ENCODE results near the gene ATP10A. TPM values are rescaled to one million over a fixed set of nuclear protein-coding genes. Genes with fewer than 3 reads are reported as not detected.
"Not testable (repeated sequence)": the region's sequence is repeated elsewhere in the genome, so short reads cannot be mapped to it uniquely, and the experiment has no call there.

ATP10A gene
- total RNA-seq, 1 donor from 2014 or later, result not detected

DNA sequence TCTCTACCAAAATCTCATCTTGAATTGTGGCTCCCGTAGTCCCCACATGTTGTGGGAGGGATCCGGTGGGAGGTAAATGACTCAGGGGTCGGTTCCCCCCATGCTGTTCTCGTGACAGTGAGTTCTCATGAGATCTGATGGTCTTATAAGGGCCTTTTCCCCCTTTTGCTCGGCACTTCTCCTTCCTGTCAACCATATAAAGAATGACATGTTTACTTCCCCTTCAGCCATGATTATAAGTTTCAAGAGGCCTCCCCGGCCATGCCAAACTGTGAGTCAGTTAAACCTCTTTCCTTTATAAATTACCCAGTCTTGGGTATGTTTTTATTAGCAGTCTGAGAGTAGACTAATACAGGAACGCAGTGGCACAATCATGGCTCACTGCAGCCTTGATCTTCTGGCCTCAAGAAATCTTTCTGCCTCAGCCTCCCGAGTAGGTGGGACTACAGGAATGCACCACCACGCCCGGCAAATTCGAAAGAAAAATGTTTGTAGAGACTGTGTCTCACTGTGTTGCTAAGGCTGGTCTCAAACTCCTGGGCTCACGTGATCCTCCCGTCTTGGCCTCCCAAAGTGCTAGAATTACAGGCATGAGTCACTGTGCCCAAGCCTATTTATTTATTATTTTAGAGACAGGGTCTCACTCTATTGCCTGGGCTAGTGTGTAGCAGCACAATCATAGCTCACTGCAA lies 101.0 kb downstream of the ATP10A start:
- ChIA-PET POLR2A (interaction anchor here (0.6 kb wide), 1 partner anchor 172 kb away, joined by 3 read pairs; no protein-coding TSS in a partner anchor), CTCF (no interaction called here)
- no peaks in the 10 kb centered on the region for H3K36me3 Mint-ChIP-seq (ENCODE audit: low read depth)
- no peak for ATAC-seq (ENCODE audit: low read depth)
- no peak overlapping the region for H3K27ac Mint-ChIP-seq
- intact Hi-C loops (cut with micrococcal nuclease), result no loop called here
- H3K4me1 Mint-ChIP-seq, result no peaks in the 10 kb centered on the region
- TF ChIP-seq, protein P1, sequence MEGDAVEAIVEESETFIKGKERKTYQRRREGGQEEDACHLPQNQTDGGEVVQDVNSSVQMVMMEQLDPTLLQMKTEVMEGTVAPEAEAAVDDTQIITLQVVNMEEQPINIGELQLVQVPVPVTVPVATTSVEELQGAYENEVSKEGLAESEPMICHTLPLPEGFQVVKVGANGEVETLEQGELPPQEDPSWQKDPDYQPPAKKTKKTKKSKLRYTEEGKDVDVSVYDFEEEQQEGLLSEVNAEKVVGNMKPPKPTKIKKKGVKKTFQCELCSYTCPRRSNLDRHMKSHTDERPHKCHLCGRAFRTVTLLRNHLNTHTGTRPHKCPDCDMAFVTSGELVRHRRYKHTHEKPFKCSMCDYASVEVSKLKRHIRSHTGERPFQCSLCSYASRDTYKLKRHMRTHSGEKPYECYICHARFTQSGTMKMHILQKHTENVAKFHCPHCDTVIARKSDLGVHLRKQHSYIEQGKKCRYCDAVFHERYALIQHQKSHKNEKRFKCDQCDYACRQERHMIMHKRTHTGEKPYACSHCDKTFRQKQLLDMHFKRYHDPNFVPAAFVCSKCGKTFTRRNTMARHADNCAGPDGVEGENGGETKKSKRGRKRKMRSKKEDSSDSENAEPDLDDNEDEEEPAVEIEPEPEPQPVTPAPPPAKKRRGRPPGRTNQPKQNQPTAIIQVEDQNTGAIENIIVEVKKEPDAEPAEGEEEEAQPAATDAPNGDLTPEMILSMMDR (IDR thresholded peaks at IDR 0.05), result no peak
- no peak overlapping the region for H3K4me3 Mint-ChIP-seq
- H3K27me3 Mint-ChIP-seq, result peaks cover 4% of the 10 kb centered on the region
- no peak for DNase-seq
- no peaks in the 10 kb centered on the region for H3K9me3 Mint-ChIP-seq

DNA sequence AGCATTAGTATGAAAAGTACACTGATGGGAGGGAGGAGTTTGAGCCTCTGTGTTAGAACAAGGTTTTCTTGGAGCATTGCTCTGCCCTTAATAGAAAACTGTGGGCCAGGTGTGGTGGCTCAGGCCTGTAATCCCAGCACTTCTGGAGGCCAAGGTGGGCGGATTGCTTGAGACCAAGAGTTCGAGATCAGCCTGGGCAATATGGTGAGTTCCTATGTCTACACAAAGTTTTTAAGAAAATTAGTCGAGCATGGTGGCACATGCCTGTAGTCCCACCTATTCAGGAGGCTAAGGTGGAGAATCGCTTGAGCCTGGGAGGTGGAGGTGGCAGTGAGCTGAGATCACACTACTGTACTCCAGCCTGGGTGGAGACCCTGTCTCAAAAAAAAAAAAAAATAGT lies 103.7 kb downstream of the ATP10A start:
- DNase-seq (no peak), ATAC-seq (ENCODE audit: low read depth) (no peak)
- no peak overlapping the region for H3K27ac Mint-ChIP-seq
- intact Hi-C loops (cut with micrococcal nuclease), result no loop called here
- H3K27me3 Mint-ChIP-seq, result peaks cover 4% of the 10 kb centered on the region
- TF ChIP-seq, protein P1 (IDR thresholded peaks at IDR 0.05), result no peak
- ChIA-PET POLR2A (interaction anchor here (0.7 kb wide), 1 partner anchor 13 kb away, joined by 4 read pairs; no protein-coding TSS in a partner anchor), CTCF (no interaction called here)
- no peaks in the 10 kb centered on the region for H3K9me3 Mint-ChIP-seq
- no peaks in the 10 kb centered on the region for H3K4me1 Mint-ChIP-seq
- H3K36me3 Mint-ChIP-seq (ENCODE audit: low read depth), result no peaks in the 10 kb centered on the region
- H3K4me3 Mint-ChIP-seq, result no peak overlapping the region

DNA sequence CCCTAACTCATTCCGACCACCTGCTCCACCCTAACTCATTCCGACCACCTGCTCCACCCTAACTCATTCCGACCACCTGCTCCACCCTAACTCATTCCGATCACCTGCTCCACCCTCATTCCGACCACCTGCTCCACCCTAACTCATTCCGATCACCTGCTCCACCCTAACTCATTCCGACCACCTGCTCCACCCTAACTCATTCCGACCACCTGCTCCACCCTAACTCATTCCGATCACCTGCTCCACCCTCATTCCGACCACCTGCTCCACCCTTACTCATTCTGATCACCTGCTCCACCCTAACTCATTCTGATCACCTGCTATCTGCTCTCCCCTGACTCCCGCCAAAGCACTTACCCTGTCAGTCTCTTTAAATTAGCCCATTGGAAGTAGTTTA lies 104.5 kb downstream of the ATP10A start:
- intact Hi-C loops (cut with micrococcal nuclease); CTCF ChIA-PET; H3K9me3 Mint-ChIP-seq; H3K27ac Mint-ChIP-seq; H3K4me3 Mint-ChIP-seq; DNase-seq; ATAC-seq (ENCODE audit: low read depth); H3K27me3 Mint-ChIP-seq; H3K36me3 Mint-ChIP-seq (ENCODE audit: low read depth); POLR2A ChIA-PET; H3K4me1 Mint-ChIP-seq: not testable (repeated sequence)

DNA sequence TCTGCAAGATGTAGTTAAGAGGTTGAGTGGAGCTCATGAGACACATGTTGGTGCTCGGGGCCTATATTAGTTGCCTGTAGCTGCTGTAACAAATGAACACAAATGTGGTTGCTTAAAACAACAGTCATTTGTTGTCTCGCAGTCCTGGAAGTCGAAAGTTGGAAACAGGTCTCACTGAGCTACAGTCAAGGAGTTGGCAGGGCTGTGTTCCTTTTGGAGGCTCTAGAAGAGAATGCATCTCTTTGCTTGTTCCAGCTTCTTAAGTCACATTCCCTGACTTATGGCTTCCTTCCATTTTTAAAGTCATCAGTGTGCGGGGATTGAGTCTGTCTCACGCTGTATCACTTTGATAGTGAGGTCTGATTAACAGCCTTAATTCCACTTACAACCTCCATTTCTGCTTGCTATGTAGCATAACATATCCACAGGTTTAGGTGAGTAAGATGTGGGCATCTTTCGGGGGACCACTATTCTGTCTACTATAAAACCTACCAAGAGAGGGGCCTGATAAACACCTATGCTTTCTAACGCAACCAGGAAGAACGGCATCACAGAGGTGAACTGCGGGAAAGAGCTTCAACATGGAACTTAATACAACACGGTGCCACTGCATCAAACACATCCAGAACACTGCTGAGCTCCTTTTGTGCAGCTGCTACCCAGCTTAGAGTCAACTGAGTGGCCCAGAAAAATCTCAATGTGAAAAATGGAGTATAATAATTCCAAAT lies 119.4 kb downstream of the ATP10A start:
- Mint-ChIP-seq H3K36me3 (ENCODE audit: low read depth) (no peaks in the 10 kb centered on the region), H3K27me3 (peaks cover 19% of the 10 kb centered on the region), H3K4me3 (no peak overlapping the region), H3K27ac (no peak overlapping the region), H3K4me1 (peaks cover 20% of the 10 kb centered on the region), H3K9me3 (no peaks in the 10 kb centered on the region)
- intact Hi-C loops (cut with micrococcal nuclease), result loop anchor here (5.0 kb wide), 1 partner anchor 339 kb away; no protein-coding TSS in a partner anchor
- ATAC-seq (ENCODE audit: low read depth) (no peak), DNase-seq (no peak)
- TF ChIP-seq, protein P1 (IDR thresholded peaks at IDR 0.05), result no peak
- ChIA-PET POLR2A (interaction anchor here (0.6 kb wide), 1 partner anchor 182 kb away, joined by 5 read pairs; no protein-coding TSS in a partner anchor), CTCF (no interaction called here)

DNA sequence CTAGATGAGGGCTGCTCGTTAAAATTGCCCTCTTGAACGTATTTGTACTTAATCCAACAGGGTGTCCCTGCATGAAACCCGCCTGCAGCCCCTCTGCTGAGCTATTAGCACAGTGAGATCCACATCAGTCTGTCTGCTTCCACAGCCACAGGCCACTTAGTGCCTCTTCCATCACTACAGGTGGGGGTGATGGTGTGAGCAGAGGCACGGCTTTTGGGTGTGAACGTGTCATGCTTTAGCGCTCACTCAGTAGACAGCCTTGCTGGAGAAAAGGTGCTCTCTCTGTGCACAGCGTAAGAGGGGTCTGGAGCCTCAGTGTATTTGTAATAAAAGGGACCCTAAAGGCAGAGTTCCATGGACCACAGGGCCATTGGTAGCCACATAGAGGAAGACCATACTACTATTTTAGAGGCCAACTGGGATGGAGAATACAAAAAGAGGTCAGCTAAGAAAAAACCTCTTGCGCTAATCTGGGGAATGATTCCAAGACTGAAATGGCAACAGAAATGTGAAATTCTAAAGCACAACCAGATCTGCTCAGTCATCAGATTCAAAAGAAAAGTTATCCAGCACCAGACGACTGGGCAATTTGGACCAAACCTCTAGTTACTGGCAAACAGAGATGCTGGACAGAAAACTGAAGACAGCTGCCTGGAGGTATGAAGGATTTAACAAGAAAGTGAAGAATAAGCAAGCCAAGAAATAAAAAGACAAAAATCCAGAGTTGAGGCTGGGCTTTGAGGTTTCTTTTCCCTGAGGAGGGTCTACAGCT lies 120.2 kb downstream of the ATP10A start:
- H3K9me3 Mint-ChIP-seq, result no peaks in the 10 kb centered on the region
- intact Hi-C loops (cut with micrococcal nuclease), result loop anchor here (5.0 kb wide), 1 partner anchor 339 kb away; no protein-coding TSS in a partner anchor

More for the DNA sequence above, 120.2 kb downstream of the ATP10A start:
- TF ChIP-seq, protein P1 (IDR thresholded peaks at IDR 0.05), result no peak
- CTCF ChIA-PET, result interaction anchor here (2.0 kb wide), 1 partner anchor 189 kb away, joined by 4 read pairs; no protein-coding TSS in a partner anchor
- H3K4me1 Mint-ChIP-seq, result peaks cover 20% of the 10 kb centered on the region
- H3K4me3 Mint-ChIP-seq, result no peak overlapping the region
- H3K36me3 Mint-ChIP-seq (ENCODE audit: low read depth), result no peaks in the 10 kb centered on the region
- POLR2A ChIA-PET, result no interaction called here
- ATAC-seq (ENCODE audit: low read depth) (no peak), DNase-seq (no peak)
- peaks cover 21% of the 10 kb centered on the region for H3K27me3 Mint-ChIP-seq
- no peak overlapping the region for H3K27ac Mint-ChIP-seq

Measured in activated B cell treated with CpG ODN at 0.5 μM for 24 hours (primary cell).